IPS-NIHi11 (cell line): Measurements from ENCODE around the gene DOK6.

Experiments
- DNase-seq: peaks from one replicate; pipeline ENCODE4 v3.0.0; 2012; ENCODE audit warnings: mixed read lengths, low spot score

DOK6 gene

DNA sequence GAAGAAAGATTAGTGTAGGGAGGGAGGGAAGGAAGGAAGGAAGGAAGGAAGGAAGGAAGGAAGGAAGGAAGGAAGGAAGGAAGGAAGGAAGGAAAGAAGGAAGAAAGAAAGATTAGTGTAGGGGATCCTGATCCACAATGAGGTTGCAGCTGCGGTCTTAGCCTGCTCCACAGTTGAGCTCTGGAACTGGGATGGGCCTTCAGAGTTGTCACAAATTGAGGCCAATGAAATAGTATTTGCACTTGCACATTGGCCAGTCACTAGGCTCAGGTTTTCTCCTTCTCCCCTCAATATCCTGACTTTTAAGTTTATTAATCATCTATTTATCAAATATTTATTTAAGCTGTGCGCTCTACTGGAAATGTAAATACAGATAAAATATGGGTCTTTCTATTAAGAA lies 34.3 kb downstream of the DOK6 start:
- no peak for DNase-seq

GRCh38 chr18:69444221-69444620 lies 43.5 kb downstream of the DOK6 start:
- no peak for DNase-seq

DNA sequence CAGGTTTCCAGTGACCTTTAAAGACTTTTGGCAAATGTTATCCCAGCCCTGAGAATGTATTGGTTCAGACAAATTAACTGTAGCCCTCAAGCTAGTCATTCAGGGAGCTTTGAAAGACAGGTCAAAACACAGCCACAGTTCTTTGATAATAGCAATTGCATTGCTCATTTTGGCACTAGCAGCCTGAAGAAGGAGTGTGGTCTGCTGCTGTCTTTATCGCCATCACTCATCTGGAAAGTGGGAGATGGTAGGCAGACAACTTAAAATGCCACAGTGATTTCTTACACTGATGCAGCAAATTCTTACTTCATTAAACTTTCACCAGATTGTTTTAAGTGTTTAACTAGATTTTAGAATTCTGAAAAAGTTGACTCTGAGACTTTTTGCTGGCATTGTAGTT lies 47.2 kb downstream of the DOK6 start:
- DNase-seq: no peak

- DNase-seq: no peak
Observed at GRCh38 chr18:69455125-69455524, 54.4 kb downstream of the DOK6 start.

- DNase-seq: peak; percentile 59
Observed at GRCh38 chr18:69469444-69469919, 68.8 kb downstream of the DOK6 start.

DNA sequence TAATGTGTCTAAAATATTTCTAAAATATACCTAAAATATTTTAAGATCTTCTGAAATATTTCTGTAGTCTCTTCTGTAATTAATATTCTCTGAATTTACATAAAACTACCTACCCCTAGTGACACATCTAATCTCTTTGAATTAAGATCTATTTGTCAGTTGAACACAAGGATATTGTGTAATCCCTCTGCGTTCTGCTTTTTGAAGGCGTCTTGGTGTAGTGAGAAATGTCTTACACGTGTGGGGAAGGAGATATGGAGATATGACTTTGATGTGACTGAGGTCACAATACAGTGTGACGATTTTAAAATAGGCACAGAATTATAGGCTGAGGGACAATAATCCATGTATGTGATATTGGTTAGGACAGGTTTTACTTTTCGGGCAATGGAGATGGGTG lies 79.8 kb downstream of the DOK6 start:
- DNase-seq: no peak

GRCh38 chr18:69483574-69483973 lies 82.9 kb downstream of the DOK6 start:
- no peak for DNase-seq

DNA sequence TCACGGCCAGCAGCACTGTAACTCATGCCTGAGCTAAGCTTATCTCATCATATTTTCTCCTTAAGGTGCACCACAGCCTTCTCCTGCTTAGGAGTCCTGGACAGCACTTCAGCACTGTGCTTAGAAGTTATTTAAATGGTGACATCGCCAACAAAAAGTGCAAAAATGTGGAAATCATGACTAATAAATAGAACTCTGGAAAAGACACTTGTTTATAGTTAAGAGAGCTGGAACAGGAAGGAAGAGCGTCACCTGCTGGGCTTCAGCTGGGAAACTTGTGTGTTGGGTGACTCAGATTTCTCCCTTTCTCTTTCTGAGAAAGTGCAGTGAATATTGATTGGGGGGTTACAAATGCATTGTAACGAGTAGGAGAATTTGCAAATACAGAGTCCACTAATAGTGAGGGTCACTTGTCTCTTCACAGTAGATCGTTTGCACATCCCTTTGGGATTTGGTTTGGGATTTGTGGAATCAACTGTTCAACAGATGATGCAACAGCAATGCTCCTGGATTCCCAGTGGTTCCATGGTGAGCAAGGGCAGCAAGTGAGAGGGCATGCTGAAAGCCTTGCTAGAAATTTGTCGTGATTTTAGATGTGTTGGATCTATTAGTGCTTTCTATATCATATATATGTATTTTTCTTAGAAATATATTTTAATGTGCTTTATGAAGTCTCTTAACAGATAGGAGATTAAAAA lies 84.2 kb downstream of the DOK6 start:
- DNase-seq: peak; percentile 12

- no peak for DNase-seq
Observed at GRCh38 chr18:69487488-69488394, 87.1 kb downstream of the DOK6 start.

GRCh38 chr18:69490072-69490471 lies 89.4 kb downstream of the DOK6 start:
- DNase-seq: no peak

DNA sequence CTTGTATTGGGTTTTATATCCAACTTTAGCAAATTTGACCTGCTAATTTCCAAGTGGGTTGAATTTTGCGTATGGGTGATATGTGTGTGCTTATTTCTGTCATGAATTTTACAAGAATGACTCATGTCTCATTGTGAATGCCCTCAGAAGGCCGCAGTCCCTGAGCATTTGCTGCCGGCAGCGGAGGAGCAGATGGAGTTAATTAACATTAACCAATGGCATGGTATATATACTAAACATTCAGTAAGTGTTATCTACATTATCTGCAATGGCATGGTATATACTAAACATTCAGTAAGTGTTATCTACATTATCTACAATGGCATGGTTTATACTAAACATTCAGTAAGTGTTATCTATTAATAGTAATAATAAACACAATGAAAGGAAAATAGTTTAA lies 90.1 kb downstream of the DOK6 start:
- DNase-seq: no peak

DNA sequence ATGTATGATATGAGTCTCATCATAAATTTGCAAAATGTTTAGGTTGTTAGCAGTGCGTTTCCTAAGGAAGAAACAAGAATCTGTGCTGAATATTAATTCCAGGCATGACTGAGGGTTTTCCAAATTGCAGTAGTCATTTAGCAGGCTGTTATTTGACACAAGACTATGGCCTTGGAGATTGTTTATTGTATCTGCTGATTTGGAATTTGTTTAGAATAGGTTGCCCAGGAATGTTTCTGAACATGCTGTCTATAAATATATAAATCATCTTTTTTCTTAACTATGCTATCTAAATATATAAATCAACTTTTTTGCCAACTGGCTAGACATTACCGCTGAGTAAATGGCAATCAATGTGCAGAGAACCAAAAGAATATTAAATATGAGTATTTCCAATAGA lies 90.9 kb downstream of the DOK6 start:
- no peak for DNase-seq

- no peak for DNase-seq
Observed at GRCh38 chr18:69492861-69493260, 92.2 kb downstream of the DOK6 start.

- DNase-seq: no peak
Observed at GRCh38 chr18:69494841-69495240, 94.2 kb downstream of the DOK6 start.

GRCh38 chr18:69495338-69495737 lies 94.7 kb downstream of the DOK6 start:
- no peak for DNase-seq

- DNase-seq: no peak
Observed at GRCh38 chr18:69495841-69496533, 95.3 kb downstream of the DOK6 start.

DNA sequence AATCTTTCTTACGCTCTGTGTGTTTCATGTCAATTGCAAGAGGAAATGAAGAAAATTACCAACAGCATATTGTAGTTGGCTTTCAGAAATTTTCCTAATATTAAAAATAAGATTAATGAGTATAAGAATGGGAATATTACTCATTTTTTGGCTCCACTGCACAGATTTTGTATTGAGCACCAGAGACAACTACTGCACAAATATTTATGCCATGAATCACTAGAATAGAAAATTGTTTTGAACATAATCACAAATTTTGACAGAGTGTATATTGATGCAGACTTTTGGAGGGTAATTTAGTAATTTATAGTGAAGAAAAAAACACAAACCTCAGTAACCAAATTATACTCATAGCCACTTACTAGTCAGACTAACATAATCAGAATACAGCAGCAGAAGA lies 118.3 kb downstream of the DOK6 start:
- DNase-seq: no peak

- no peak for DNase-seq
Observed at GRCh38 chr18:69523582-69523981, 122.9 kb downstream of the DOK6 start.

DNA sequence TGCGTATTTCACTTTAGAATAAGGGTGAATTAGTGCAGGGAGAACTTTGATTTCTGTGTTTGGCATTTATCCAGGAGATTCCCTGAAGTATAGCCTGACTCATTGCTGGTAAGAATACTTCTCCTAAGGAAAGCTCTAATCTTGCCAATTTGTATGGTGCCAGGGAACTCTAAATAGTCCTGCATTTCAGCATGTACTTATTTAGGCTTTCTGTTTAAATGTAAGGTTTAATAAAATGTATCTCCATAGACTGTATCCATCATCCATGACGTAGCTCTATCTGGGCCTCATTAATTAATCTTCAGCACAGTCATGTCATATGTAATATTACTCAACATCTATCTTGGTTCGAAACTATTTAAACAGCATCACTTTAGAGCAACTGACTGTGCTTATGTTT lies 127.7 kb downstream of the DOK6 start:
- no peak for DNase-seq

GRCh38 chr18:69529151-69529550 lies 128.5 kb downstream of the DOK6 start:
- DNase-seq: no peak

GRCh38 chr18:69531973-69532372 lies 131.3 kb downstream of the DOK6 start:
- DNase-seq: no peak

- no peak for DNase-seq
Observed at GRCh38 chr18:69537183-69537582, 136.5 kb downstream of the DOK6 start.

DNA sequence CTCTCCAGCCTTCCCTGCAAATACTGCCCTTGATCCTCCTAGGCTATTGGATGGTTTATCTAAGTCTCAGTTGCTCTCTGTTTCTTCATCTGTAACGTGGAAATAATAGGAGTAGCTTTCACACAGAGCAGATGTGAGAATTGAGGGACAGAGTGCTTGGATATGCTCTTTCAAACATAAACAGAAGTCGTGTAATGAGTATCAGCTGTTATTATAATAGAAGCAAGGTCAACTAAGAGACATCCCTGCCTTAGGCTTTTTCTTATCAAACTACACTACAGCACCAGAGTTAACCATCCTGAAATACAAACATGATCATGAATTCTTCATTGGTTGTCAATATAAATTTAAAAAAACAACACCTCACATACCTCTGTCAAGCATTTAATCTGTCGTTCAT lies 138.2 kb downstream of the DOK6 start:
- DNase-seq: no peak
